ENCODE results near the gene DSG2. TPM values are rescaled to one million over a fixed set of nuclear protein-coding genes. Genes with fewer than 3 reads are reported as not detected.
"Not testable (repeated sequence)": the region's sequence is repeated elsewhere in the genome, so short reads cannot be mapped to it uniquely, and the experiment has no call there.

Gene DSG2
- polyA plus RNA-seq, 1 donor: 4.9 TPM

GRCh38 chr18:31500051-31500688 is 2.2 kb downstream of the DSG2 start:
- DNase-seq (ENCODE audit: low read depth): no peak

DNA sequence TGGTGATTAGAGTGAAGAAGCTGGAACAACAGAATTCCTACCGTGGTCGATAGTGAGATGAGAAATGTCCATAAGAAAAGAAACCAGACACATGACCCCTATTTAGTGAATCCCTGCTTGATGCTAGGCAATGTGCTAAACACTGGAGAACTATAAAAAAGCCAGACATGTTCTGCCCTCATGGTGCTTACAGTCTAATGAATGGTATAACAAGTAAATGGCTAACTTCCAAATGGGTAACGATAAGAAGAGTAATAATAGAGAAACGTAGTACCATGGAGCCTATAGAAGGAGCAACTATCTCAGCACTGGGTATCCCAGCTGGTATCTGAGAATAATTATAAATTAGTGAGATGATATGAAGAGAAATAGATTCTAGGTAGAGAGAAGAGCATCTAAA is 5.0 kb downstream of the DSG2 start:
- DNase-seq (ENCODE audit: low read depth): no peak

DNA sequence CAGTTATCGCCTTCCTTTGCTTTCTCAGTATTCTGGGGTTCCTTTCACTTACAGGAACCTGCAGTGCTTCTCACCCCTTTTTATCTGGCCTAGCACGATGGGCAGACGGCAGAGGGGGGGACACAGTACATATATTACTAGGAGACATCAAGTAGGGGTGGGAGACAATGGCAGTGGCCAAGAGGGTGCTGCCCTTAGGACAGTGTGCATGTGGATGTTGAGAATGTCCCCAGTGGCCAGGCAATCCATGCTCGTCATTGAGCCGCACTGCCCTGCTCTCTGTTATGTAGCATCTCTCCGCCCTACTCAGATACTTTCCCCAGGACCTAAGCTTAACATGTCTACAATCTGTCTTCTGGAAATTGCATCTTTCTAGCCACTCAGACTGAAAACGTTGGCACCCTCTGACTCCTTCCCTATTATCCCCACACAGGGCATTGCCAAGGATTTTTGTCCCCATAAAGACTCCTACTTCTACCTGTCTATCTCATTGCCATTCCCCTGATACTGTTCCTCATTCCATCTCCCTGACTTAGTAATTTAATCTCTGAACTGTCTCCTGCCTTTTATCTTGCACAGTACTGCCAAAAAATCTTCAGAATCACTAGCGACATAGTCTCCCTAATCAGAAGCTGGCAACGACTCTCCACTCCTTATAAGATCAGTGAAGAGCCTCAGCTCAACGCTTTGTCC is 6.6 kb downstream of the DSG2 start:
- no peak for DNase-seq (ENCODE audit: low read depth)

- DNase-seq (ENCODE audit: low read depth): no peak
These were observed 7.2 kb downstream of the DSG2 start for GRCh38 chr18:31505156-31505555.

DNA sequence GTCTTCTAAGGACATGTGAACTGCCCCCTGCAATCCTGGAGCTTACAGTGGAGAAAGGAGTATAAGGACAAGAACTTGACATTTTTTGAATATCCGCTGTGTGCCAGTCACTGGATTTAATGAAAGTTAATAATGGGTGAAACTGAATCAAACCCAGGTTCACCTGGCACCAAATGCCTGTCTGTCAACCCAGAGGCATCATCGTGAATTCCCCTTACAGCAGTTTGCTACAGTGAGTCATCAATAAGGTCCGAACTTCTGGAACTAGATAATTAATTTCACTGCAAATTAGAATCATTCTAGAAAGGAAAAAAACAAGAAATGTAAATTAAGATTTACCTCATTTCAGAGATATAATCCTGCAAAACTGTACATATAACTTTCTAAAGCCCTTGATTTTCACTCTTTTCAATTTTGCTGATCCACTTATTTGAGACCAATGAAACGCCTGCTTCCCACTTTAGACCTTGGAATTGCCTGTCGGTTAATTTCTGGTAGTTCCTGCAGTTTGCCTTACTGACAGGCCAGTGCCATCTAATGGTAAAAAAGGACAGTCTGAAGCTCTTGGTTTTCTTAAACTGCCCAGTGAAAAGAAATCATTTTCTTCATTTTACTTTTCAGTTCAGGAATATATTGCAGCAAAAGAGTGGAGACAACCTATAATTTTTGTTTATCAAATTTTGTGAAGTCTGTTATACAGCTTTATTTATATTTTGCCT is 8.2 kb downstream of the DSG2 start:
- no peak for DNase-seq (ENCODE audit: low read depth)

DNA sequence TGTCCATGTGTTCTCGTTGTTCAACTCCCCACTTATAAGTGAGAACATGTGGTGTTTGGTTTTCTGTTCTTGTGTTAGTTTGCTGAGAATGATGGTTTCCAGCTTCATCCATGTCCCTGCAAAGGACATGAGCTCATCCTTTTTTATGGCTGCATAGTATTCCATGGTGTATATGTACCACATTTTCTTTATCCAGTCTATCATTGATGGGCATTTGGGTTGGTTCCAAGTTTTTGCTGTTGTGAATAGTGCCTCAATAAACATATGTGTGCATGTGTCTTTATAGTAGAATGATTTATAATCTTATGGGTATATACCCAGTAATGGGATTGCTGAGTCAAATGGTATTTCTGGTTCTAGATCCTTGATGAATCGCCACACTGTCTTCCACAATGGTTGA is 9.1 kb downstream of the DSG2 start:
- DNase-seq (ENCODE audit: low read depth): not testable (repeated sequence)

DNA sequence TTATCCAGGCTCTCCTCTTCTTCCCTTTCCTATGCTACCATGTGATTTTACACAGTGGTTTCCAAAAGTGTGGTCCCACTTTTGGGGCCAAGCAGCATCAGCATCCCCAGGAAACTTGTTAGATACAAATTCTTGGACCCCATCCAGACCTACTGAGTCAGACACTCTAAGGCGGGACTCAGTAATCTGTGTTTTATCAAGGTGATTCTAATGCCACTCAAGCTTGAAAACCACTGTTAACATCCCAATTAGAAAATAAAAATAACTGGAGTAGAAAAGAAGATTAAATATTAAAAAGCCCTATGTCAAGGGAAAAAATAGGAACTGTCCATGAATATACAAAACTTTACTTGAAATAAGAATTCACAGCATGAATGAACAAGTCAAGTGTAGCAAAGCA is 10.8 kb downstream of the DSG2 start:
- no peak for DNase-seq (ENCODE audit: low read depth)

- no peak for DNase-seq (ENCODE audit: low read depth)
These were observed 11.6 kb downstream of the DSG2 start for GRCh38 chr18:31509571-31509970.

DNA sequence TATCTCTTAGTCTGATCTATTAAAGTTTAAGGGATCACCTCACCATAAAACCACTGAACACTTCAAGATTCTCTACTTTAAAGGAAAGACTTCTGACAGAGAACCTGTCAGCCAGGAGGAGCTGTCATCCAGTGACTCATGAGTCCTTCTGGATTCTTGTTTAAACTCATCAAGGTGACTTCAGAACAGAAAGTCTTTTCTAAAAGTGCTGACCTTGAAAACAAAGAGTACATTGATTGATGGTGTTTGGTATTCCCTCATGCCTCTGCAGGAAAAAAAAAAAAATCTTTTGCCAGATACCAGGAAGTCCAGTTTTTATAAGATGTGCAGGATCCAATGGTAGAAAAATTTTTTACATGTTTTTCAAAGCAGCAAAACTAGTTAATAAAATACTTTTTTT is 12.3 kb downstream of the DSG2 start:
- DNase-seq (ENCODE audit: low read depth): no peak

DNA sequence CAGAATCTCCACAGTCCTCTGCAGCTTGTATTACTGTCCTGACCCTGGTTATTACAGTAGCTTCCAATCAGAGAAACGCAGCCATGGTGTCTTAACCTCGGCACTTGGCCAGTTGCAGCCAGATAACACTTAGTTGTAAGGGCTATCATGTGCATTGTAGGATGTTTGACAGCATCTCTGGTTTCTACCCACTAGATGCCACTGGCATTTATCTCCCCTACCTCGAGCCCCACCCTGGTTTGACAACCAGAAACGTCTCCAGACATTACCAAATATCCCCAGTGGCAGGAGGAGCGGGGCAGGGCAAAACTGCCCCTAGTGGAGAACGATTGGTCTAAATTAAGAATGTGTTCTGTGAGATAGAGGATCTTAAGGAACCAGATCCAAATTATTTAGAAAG is 13.1 kb downstream of the DSG2 start:
- DNase-seq (ENCODE audit: low read depth): no peak

GRCh38 chr18:31512203-31512764 is 14.3 kb downstream of the DSG2 start:
- DNase-seq (ENCODE audit: low read depth): no peak

DNA sequence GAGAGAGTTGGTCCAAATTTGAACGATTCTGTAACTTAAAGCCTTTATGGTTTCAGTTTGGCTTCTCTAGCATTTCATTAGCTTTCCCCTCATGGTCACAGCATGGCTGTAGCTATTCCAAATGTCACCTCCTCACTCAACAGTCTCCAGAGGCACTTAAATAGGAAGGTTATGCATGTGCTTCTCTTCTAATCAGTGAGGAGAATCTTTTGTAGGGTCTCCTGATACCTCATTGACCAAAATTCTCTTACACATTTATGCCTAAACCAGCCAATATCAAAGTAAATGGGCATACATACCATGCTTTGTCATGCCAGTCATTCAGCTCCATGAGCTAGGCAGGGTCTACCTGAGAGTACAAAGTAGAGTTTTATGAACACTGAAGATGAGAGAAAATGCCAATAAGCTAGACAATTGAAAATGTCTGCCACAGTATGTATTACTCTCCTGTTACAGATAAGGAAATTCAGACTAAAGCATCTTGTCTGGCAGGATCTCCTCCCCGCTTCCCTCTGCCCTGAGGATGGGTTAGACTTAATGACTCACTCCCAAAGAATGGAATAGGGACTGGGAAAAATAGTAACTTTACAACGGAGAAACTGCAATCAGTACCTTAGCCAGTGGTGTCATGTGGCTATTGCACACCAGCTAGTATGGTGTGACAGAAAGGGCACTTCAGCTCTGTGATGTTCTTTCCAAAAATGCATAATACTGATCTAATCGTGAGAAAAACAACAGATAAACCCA is 15.4 kb downstream of the DSG2 start:
- DNase-seq (ENCODE audit: low read depth): no peak

DNA sequence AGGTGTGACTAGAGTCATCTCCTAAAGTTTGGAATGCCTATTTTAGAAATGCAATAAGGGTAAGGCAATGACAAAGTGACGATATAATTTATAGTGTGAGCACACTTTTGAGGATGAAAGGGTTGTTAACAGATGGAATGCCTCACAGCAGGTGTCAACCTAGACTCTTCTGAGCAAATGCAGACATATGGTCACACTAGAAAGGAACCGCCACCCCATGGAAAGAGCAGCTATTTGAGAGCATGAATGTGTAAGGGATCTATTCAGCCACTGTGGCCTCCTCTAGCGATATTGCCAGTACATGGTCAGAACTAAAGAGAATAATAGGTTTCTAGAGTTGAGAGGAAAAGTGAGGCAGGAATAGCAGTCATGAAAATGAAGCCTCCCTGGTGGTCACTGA is 18.5 kb downstream of the DSG2 start:
- no peak for DNase-seq (ENCODE audit: low read depth)

DNA sequence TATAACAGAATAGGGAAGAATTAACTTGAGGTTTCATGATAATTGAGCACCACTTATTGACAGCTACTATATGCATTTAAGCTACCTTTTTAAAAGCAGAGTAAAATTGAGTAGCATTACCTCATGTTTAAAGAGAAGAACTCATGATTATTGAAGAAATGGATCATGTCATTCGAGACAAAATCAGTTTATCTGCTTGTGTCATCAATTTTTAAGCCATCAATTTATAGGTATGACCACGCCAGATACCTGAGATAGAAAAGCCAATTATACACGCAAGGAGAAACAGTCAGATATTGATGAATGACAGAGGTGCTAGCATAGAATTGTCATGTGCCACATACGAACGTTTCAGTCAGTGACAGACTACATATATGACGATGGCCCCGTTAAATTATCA is 28.4 kb downstream of the DSG2 start:
- DNase-seq (ENCODE audit: low read depth): no peak

- no peak for DNase-seq (ENCODE audit: low read depth)
These were observed 35.3 kb downstream of the DSG2 start for GRCh38 chr18:31533236-31533635.

DNA sequence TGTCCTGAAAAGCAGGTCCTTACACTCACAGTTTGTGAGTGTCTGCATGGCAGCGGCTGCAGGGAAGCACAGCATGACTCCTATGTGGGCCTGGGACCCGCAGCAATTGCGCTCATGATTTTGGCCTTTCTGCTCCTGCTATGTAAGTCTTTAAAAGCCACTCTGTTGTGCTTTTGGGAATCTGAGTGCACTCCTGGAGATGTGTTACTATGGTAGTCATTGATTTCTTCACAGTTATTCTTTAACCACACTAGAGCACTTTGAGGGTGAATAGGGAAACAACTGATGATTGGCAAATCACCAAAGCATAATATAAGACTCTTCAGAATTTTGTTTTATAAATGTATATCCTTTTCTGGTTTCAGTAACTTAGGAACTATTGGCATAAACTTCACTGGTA is 40.9 kb downstream of the DSG2 start:
- DNase-seq (ENCODE audit: low read depth): no peak

- DNase-seq (ENCODE audit: low read depth): no peak
These were observed 48.5 kb downstream of the DSG2 start for GRCh38 chr18:31546476-31546875.

DNA sequence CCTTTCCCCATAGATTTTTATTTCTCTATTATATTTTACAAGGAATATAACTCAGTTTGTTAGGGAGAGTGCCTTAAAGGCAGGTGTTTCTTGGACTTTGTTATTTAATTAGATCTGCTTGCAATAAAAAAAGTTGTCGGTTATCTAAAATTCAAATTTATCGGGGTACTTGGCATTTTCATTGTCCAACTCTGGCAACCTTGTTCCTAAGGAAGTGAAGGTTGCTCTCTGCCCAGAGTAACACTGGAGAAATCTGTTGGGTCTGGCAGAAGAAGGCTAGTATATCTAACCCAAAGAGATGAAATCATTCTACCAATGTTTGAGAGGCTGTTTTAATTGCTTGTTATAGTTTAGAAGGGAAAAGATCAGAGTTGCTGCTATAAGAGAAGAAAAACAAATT is 50.9 kb downstream of the DSG2 start:
- DNase-seq (ENCODE audit: low read depth): no peak

DNA sequence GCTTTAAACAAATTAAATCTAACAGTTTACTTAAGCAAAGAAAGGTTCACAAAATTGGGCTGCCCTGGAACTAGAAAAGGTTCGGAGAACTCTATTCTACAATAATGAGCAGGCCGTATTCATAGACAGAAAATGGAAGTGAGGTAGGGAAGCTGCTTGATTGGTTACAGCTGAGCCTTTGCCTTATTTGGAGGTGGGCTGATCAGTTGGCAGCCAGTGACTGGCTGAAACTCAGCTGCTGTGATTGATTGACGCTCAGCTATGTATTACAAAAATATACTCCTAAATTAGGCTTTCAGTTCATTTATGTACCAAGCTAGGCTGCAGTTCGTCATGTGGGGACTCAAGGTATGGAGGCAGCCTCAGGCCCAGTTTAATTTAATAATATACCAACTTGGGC is 51.4 kb downstream of the DSG2 start:
- DNase-seq (ENCODE audit: low read depth): no peak

DNA sequence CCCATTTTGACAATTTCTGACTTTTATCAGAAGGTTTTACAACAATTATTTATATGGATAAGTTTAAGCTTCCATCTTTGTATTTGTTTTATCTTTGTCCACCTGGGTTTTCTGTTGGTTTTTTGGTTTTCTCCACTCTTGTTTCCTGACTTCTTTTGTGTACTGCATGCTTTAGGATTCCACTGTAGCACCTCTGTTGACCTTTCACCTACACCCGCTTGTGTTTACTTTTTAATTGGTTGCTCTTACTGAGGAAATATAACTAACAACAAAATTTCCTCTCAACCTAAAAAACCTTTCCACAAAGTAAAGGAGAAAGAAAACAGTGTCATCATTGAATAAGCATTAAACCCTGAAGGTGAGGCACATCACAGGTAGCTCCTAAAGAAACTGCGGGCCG is 53.9 kb downstream of the DSG2 start:
- no peak for DNase-seq (ENCODE audit: low read depth)

GRCh38 chr18:31553800-31554199 is 55.8 kb downstream of the DSG2 start:
- no peak for DNase-seq (ENCODE audit: low read depth)

GRCh38 chr18:31554776-31555175 is 56.8 kb downstream of the DSG2 start:
- no peak for DNase-seq (ENCODE audit: low read depth)
